ENCODE results near the gene KLHL40. TPM values are rescaled to one million over a fixed set of nuclear protein-coding genes. Genes with fewer than 3 reads are reported as not detected.

Gene KLHL40
- total RNA-seq, 4 donors from 2014 or later = not detected

DNA sequence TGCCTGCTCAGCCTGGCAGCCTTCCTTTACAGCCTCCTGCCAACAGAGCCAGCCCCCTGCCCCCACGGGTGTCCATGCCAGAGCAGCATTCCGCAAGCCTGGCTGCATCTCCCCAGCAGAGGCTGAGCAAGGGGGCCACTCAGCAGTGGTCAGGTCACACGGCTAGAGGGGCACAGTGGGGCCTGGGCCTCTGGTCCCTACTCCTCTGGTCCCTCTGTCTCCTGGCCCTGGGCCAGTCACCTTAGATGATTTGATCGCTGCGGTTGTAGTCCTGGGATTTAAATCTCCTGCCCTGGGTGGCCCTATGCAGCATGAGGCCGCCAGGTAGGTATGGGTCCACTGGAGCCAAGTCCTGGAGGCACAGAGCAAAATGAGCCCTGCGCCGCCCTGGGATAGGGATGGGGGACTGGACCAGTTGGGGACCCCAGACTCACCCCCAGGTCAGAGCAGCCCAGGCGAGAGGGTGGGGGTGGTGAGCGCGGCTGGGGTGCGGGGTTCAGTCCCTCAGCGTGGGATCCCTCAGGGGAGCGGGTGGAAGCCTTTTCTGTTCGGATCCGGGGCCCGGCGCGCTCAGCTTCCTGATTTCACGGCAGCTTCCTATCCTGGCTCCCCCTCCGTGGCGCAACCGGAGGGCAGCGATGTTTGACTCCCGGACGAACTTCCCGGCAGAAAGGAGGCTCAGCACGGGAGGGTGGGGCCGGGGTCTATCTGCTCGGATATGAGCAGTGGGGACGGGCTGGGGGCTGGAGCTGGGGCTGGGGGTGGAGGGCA is 31.6 kb upstream of the KLHL40 start, which contains the start of gene ZBTB47:
ZBTB47 (plus strand) TSS at position 138 of the 771 bp plus-strand sequence. CDS start 4,659 bp downstream, outside the sequence.
- peak; percentile 72 to 78 for DNase-seq
- 8 to 10% methylated on average over 6 of the region's 31 CpGs for WGBS, 2 donors
- peaks cover 28 to 36% of the 10 kb centered on the region in 2 donors for H3K4me1 ChIP-seq
- H3K4me3 ChIP-seq (replicated peaks in 1 of 3) = peak within 1 kb of the TSS; percentile 78 to 89 (median 79)
- no peaks in the 10 kb centered on the region for H3K27me3 ChIP-seq
- intact Hi-C loops (cut with DNase I) = loop anchor here (2.0 kb wide), 1 partner anchor 63 kb away; the partner anchor contains the start of gene SS18L2
- peaks cover 0 to 5% of the 10 kb centered on the region in 2 donors for H3K36me3 ChIP-seq
- no peaks in the 10 kb centered on the region for H3K9me3 ChIP-seq
- TF ChIP-seq, protein P1, sequence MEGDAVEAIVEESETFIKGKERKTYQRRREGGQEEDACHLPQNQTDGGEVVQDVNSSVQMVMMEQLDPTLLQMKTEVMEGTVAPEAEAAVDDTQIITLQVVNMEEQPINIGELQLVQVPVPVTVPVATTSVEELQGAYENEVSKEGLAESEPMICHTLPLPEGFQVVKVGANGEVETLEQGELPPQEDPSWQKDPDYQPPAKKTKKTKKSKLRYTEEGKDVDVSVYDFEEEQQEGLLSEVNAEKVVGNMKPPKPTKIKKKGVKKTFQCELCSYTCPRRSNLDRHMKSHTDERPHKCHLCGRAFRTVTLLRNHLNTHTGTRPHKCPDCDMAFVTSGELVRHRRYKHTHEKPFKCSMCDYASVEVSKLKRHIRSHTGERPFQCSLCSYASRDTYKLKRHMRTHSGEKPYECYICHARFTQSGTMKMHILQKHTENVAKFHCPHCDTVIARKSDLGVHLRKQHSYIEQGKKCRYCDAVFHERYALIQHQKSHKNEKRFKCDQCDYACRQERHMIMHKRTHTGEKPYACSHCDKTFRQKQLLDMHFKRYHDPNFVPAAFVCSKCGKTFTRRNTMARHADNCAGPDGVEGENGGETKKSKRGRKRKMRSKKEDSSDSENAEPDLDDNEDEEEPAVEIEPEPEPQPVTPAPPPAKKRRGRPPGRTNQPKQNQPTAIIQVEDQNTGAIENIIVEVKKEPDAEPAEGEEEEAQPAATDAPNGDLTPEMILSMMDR (IDR thresholded peaks at IDR 0.05) = peak in 1 of 6 experiments; percentile 11
- peak in 1 of 2 donors; percentile 22 for TF ChIP-seq POLR2A (IDR thresholded peaks at IDR 0.05)
- peak within 1 kb of the TSS; percentile 86 to 97 (median 92) for H3K27ac ChIP-seq

DNA sequence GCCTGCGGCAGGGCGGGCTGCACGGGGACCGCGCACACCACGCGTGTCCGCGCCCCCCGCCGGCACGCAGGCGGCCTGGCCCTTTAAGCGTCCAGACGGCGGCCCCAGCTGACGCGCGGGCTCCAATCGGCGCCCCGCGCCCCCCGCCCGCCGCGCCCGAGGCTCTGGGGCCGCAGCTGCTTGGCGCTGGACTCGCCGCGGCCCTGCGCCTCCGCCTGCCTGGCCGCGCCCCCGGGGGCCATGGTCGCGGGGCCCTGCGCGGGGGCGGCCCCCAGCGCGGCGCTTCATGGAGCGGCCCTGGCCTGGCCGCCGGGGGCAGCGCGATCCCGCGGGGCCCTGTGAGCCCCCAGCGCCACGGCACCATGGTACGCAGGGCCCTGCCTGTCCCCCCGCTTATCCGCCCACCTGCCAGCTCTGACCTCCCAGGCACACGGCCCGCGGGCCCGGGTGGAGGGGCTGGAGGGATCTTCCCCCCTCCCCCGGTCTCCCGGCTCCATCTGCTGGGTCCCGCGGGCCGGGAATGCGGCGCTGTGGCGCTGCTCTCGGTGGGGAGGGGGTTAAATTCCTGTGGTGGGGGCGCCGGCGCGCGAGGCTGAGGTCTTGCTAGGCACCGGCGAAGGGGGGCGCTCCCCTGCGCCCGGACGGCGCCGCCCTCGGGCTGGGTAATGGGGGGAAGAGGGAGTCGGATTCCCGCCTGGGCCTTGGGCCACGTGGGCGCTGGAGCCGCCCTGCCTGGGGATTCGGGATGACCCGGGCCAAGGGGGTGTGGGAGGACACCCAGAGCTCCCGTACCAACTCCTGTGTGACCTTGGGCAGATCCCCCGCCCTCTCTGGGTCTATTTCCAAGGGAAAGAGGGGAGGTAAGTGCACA is 30.8 kb upstream of the KLHL40 start:
- 7% methylated on average over 11 of the region's 94 CpGs; no CpG with 5 or more reads in 1 of the 2 donors for WGBS, 2 donors
- Histone ChIP-seq H3K36me3 (peaks cover 0 to 5% of the 10 kb centered on the region in 2 donors), H3K4me1 (peaks cover 28 to 36% of the 10 kb centered on the region in 2 donors), H3K27ac (peak overlapping the region; percentile 86 to 97 (median 92)), H3K9me3 (no peaks in the 10 kb centered on the region), H3K27me3 (no peaks in the 10 kb centered on the region), H3K4me3 (replicated peaks in 1 of 3) (peak overlapping the region in 2 of 3 donors; percentile 78 to 89)
- DNase-seq = peak; percentile 71 to 74
- peak; percentile 23 to 68 for TF ChIP-seq POLR2A (IDR thresholded peaks at IDR 0.05)
- TF ChIP-seq, protein P1 (IDR thresholded peaks at IDR 0.05) = no peak
- intact Hi-C loops (cut with DNase I) = loop anchor here (2.0 kb wide), 1 partner anchor 64 kb away; the partner anchor contains the start of gene SS18L2

DNA sequence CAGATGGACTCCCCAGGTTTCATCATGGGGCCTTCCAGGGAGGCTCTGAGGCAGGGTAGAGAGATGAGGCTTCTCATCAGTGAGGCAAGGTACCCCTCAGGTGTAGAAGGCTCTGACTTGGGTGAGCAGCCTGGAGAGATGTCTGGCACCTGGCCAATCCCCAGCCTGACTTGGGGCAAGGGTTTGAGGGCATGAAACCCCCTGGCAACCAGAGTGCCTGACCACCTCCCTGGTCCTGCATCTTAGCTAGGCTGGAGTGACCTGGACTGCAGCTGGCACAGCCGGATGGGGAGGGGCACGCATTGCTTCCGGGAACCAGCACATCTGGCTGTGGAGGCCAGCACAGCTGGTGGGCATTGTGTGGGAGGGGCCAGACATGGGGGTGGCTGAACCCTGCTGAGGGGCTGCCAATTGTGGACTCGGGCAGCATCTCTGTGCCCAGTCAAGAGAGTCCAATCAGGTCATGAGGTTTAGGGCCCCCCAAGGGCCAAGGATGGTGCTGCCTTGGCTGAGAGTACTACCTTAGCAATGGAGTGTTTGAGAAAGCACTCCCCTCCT is 29.9 kb upstream of the KLHL40 start:
- Histone ChIP-seq H3K4me1 (peaks cover 28 to 36% of the 10 kb centered on the region in 2 donors), H3K9me3 (no peaks in the 10 kb centered on the region), H3K27me3 (no peaks in the 10 kb centered on the region), H3K27ac (peak overlapping the region; percentile 85 to 97 (median 92)), H3K36me3 (peaks cover 0 to 5% of the 10 kb centered on the region in 2 donors), H3K4me3 (replicated peaks in 1 of 3) (peak overlapping the region in 1 of 3 donors; percentile 89)
- intact Hi-C loops (cut with DNase I) = loop anchor here (2.0 kb wide), 1 partner anchor 65 kb away; the partner anchor contains the start of gene SS18L2
- no peak for TF ChIP-seq POLR2A (IDR thresholded peaks at IDR 0.05)
- TF ChIP-seq, protein P1 (IDR thresholded peaks at IDR 0.05) = no peak
- 71 to 82% methylated on average over 3 to 4 of the region's 4 CpGs for WGBS, 2 donors
- DNase-seq = peak in 1 of 2 donors; percentile 45

DNA sequence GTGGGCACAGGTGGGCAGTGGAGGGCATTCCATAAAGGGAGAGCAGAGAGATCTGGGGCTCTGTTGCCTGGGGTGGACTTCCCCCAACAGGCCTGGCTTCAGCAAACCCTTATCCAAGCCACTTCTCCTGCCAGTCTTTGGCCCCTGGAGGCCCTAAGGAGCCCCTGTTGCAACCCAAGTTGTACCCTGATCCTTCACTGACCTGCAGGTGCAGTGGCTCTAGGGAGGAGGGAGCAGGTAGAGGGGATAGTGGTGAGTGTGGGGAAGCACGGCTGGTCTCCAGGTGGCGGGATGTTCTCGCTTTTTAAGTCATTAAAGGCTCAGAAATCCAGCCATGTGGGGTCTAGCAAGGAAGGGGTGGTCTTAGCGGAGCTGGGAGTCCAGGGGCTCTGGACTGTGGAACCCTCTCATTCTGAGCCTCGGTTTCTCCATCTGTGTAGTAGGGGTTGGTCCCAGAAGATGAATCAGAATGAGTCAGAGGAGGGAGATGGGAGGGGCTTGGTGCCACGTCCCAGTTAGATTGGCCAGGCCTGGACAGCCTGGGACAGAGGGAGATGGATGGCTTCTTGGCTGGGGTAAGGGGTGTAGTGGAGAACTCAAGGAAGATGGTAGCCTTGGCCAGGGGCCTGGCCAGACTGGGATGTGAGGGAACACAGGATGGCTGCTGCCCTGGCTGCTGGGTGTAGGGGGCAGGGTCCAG is 29.2 kb upstream of the KLHL40 start:
- TF ChIP-seq POLR2A (IDR thresholded peaks at IDR 0.05) = no peak
- TF ChIP-seq, protein P1 (IDR thresholded peaks at IDR 0.05) = no peak

More for the DNA sequence above, 29.2 kb upstream of the KLHL40 start:
- Histone ChIP-seq H3K4me1 (peaks cover 28 to 36% of the 10 kb centered on the region in 2 donors), H3K36me3 (peaks cover 0 to 5% of the 10 kb centered on the region in 2 donors), H3K4me3 (replicated peaks in 1 of 3) (no peak overlapping the region), H3K27me3 (no peaks in the 10 kb centered on the region), H3K27ac (peak overlapping the region in 2 of 3 donors; percentile 85 to 97), H3K9me3 (no peaks in the 10 kb centered on the region)
- intact Hi-C loops (cut with DNase I) = loop anchor here (2.0 kb wide), 1 partner anchor 65 kb away; the partner anchor contains the start of gene SS18L2
- WGBS, 2 donors = 88 to 91% methylated on average over 6 of the region's 6 CpGs
- DNase-seq = no peak

Measured in thyroid gland (tissue), 4 donors.